ENCODE results near the gene IFT74.

IFT74 gene

DNA sequence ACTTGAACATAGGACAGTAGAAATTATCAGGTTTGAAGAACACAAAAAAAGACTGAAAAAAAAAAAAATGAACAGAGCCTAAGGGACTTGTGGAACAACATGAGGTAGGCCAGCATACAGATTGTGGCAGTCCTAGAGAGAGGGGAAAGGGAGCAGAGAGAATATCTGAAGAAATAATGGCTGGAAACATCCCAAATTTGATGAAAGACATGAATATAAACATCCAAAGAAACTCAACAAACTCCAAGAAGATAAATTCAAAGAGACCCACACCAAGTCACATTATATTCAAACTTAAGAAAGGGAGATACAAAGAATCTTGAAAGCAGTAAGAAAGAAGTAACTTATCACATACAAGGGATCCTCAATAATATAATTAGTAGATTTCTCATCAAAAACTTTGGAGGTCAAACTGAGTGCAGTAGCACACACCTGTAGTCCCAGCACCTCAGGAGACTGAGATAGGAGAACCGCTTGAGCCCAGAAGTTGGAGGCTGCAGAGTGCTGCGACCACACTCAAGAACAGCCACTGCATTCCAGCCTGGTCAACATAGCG is 18.3 kb upstream of the IFT74 start:
- no peak for DNase-seq (ENCODE audit: low read depth)
- H3K4me3 ChIP-seq (ENCODE audit: low read depth, low read length): no peak overlapping the region
- TF ChIP-seq, protein P1, sequence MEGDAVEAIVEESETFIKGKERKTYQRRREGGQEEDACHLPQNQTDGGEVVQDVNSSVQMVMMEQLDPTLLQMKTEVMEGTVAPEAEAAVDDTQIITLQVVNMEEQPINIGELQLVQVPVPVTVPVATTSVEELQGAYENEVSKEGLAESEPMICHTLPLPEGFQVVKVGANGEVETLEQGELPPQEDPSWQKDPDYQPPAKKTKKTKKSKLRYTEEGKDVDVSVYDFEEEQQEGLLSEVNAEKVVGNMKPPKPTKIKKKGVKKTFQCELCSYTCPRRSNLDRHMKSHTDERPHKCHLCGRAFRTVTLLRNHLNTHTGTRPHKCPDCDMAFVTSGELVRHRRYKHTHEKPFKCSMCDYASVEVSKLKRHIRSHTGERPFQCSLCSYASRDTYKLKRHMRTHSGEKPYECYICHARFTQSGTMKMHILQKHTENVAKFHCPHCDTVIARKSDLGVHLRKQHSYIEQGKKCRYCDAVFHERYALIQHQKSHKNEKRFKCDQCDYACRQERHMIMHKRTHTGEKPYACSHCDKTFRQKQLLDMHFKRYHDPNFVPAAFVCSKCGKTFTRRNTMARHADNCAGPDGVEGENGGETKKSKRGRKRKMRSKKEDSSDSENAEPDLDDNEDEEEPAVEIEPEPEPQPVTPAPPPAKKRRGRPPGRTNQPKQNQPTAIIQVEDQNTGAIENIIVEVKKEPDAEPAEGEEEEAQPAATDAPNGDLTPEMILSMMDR (IDR thresholded peaks at IDR 0.05; ENCODE audit: control insufficient read depth, extremely low read depth, insufficient read depth): no peak

DNA sequence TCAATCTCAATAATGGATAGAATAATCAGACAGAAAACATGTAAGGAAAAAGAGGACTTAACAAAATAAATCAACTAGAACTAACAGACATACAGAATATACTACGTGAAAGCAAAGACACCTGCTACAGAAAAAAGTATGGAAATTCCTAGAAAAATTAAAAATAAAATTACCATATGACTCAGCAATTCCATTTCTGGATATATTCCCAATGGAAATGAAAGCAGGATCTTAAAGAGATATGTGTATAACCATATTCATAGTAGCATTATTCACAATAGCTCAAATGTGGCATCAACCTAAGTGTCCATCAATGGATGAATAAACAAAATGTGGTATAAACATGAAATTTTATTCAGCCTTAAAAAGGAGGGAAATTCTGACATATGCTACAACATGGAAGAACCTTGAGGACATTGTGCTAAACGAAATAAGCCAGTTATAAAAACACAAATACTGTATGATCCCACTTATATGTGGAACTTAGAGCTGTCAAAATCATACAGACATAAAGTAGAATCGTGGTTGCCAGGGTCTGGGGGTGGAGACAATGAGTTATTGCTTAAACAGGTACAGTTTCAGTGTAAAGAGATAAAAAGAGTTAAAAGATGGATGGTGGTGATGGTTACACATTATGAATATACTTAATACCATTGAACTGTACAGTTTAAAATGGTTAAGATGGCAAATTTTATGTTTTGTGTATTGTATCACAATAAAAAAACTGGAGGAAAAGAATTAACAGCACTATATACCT is 16.1 kb upstream of the IFT74 start:
- H3K4me3 ChIP-seq (ENCODE audit: low read depth, low read length): no peak overlapping the region
- no peak for DNase-seq (ENCODE audit: low read depth)
- TF ChIP-seq, protein P1 (IDR thresholded peaks at IDR 0.05; ENCODE audit: control insufficient read depth, extremely low read depth, insufficient read depth): no peak

DNA sequence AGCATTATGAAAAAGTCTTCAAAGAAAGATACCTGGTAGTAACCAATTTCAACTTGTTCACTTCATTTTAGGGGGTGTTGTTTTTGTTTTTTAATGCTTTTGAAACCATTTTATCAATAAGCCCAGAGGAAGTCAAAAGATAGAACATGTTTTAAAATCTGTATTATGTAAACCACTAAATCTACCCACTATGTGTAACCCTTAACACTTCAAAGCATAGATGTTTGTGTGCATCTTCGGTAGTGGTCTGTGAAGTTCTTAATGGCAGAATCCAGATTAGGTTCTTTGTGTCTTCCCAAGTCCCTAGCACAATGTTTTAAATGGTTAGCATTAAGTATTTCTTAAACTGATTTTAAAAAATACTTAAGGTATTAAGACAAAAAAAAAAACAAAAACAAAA is 15.4 kb upstream of the IFT74 start:
- DNase-seq (ENCODE audit: low read depth): no peak
- TF ChIP-seq, protein P1 (IDR thresholded peaks at IDR 0.05; ENCODE audit: control insufficient read depth, extremely low read depth, insufficient read depth): no peak
- H3K4me3 ChIP-seq (ENCODE audit: low read depth, low read length): no peak overlapping the region

DNA sequence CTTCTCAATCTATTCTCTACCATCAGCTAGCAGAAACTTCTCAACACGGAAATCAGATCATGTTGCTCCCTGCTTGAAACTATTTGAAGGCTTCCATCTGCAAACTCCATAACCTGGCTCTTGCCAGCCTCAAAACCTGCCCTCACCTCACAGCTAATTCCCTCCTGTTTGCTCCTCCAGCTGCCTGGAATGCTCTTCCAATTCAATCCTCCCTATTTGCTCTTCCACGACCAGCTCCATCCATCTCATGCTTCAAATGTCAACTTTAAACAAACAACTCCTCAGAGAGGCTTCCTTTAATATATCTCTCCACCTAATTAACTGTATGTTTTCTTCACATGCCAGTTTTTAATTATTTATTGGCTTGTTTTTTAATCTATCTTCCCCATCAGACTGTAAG is 10.6 kb upstream of the IFT74 start:
- TF ChIP-seq, protein P1 (IDR thresholded peaks at IDR 0.05; ENCODE audit: control insufficient read depth, extremely low read depth, insufficient read depth): no peak
- no peak for DNase-seq (ENCODE audit: low read depth)
- peak overlapping the region; percentile 72 for H3K4me3 ChIP-seq (ENCODE audit: low read depth, low read length)

DNA sequence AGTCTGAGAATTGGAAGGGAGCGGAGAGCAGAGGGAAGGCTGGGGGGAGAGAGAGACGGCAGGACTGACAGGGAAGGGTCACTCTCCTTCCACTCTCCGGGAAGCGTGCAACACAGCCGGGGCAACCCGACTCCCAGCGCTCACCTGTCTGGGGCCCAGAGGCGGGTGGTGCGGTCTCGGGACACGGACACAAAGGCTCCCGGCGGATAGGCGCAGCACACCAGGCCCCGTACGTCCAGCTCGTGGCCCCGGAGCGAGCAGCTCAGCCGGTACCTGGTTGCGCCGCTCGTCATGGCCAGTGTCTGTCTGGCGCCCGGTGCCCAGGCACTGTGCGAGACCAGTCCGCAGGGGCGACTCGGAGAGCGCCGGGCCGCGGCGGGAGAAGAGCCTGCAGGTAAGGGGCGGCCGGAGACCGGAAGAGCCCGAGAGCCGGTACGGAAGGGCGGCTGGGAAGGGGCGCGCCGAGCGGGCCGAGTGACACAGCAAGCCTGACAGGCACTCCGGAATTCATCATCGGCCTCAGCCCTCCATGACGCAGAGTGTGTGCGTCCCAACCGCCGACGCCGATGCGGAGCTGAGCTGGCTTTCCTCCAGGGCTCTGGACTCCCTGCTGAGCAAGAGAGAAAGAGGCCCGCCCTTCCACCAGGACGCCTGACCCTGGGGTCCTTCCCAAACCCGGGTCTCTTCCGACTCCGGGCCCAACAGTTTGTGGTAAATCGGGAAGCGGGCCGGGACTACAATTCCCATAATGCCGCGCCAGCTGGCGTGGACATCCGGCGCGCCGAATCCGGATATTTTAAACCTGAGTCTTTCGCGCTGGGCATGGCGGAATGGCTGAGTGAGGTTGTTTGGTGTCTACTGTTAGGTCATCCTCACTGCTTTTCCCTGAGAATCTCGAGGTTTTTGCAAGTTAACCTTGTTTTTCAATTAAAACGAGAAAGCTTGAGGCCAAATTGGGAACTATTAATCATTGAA is 9.2 kb upstream of the IFT74 start, which contains the start of gene PLAA:
Gene PLAA, minus strand, starts transcription at position 490 of the 975 bp plus-strand sequence. Its CDS starts 197 bp downstream, at position 293.
- peak; percentile 76 for DNase-seq (ENCODE audit: low read depth)
- TF ChIP-seq, protein P1 (IDR thresholded peaks at IDR 0.05; ENCODE audit: control insufficient read depth, extremely low read depth, insufficient read depth): peak; percentile 6; the same call in 1 of the 2 replicates
- H3K4me3 ChIP-seq (ENCODE audit: low read depth, low read length): peak within 1 kb of the TSS; percentile 72

DNA sequence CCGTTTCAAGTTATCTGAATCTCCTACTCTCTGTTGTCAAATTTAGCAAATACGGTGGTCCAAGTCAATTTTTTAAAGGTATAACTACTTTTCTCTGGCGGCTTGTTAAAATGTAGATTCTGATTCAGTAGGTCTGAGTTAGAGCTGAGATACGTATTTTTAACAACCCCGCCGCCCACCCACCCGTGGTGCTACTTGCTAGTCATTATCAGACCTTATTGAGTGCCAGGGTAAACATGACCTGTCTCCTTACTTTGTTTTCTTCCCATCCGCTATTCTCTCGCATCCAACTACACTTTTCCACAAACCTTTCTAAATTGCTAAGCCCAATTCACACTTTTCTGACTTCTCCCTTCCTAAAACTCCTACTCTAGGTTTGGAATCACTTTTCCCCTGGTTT is 8.5 kb upstream of the IFT74 start:
- no peak for DNase-seq (ENCODE audit: low read depth)
- TF ChIP-seq, protein P1 (IDR thresholded peaks at IDR 0.05; ENCODE audit: control insufficient read depth, extremely low read depth, insufficient read depth): no peak
- peak overlapping the region; percentile 72 for H3K4me3 ChIP-seq (ENCODE audit: low read depth, low read length)
